Kidney capillary endothelial cell (primary cell): ENCODE measurements around the gene FMN1.

ENCODE experiments used
- DNase-seq: peaks from one replicate; pipeline ENCODE4 v3.0.0-alpha.2; 2018; ENCODE audit warnings: low spot score

The FMN1 gene

GRCh38 chr15:33154351-33155166 lies 40.0 kb downstream of the FMN1 start:
- no peak for DNase-seq

GRCh38 chr15:33153548-33153947 lies 41.0 kb downstream of the FMN1 start:
- no peak for DNase-seq

- no peak for DNase-seq
These were observed 41.9 kb downstream of the FMN1 start for GRCh38 chr15:33152502-33153109.

GRCh38 chr15:33150971-33151370 lies 43.5 kb downstream of the FMN1 start:
- no peak for DNase-seq

GRCh38 chr15:33150431-33150941 lies 44.0 kb downstream of the FMN1 start:
- no peak for DNase-seq

GRCh38 chr15:33149919-33150318 lies 44.6 kb downstream of the FMN1 start:
- no peak for DNase-seq

GRCh38 chr15:33148129-33148751 lies 46.3 kb downstream of the FMN1 start:
- DNase-seq: no peak

- no peak for DNase-seq
These were observed 48.5 kb downstream of the FMN1 start for GRCh38 chr15:33146051-33146450.

- no peak for DNase-seq
These were observed 49.1 kb downstream of the FMN1 start for GRCh38 chr15:33145447-33145846.

GRCh38 chr15:33142708-33143107 lies 51.8 kb downstream of the FMN1 start:
- DNase-seq: no peak

- no peak for DNase-seq
These were observed 56.5 kb downstream of the FMN1 start for GRCh38 chr15:33138000-33138399.

GRCh38 chr15:33137101-33137500 lies 57.4 kb downstream of the FMN1 start:
- DNase-seq: no peak

- no peak for DNase-seq
These were observed 58.2 kb downstream of the FMN1 start for GRCh38 chr15:33136353-33136752.

- no peak for DNase-seq
These were observed 59.1 kb downstream of the FMN1 start for GRCh38 chr15:33135355-33135781.

- peak; percentile 60 for DNase-seq
These were observed 61.7 kb downstream of the FMN1 start for GRCh38 chr15:33132722-33133345.

GRCh38 chr15:33132233-33132580 lies 62.3 kb downstream of the FMN1 start:
- DNase-seq: no peak

- no peak for DNase-seq
These were observed 62.8 kb downstream of the FMN1 start for GRCh38 chr15:33131552-33132232.

- peak; percentile 70 for DNase-seq
These were observed 67.8 kb downstream of the FMN1 start for GRCh38 chr15:33126559-33127290.

GRCh38 chr15:33125894-33126537 lies 68.5 kb downstream of the FMN1 start:
- DNase-seq: no peak

GRCh38 chr15:33124811-33125210 lies 69.7 kb downstream of the FMN1 start:
- no peak for DNase-seq

- DNase-seq: no peak
These were observed 70.2 kb downstream of the FMN1 start for GRCh38 chr15:33124279-33124678.
